ENCODE data around the gene EIF5. TPM values are rescaled to one million over a fixed set of nuclear protein-coding genes. Genes with fewer than 3 reads are reported as not detected.

The EIF5 gene
- total and polyA plus RNA-seq, 2 of the 4 experiments (the other 2 are of a cell fraction): 181 to 241 TPM

- no peak for DNase-seq
- no peak overlapping the region for H2BK120ac ChIP-seq (ENCODE audit: low read depth, low read length)
- 89% methylated on average over 8 of the region's 16 CpGs; no CpG with 5 or more reads in 1 of the 2 experiments for WGBS, 2 experiments (ENCODE audit: extremely low coverage in 2 of 2, insufficient read length in 1 of 2)
- H3K4me2 ChIP-seq (ENCODE audit: low read depth, low read length): no peak overlapping the region
- H3K9ac ChIP-seq (ENCODE audit: low read depth, low read length): no peak overlapping the region
- ChIA-PET POLR2A (ENCODE audit: unreplicated experiment) (no interaction called here), CTCF (no interaction called here)
- ATAC-seq (ENCODE audit: low read depth): no peak
- in situ Hi-C loops (cut with MboI; ENCODE audit: low sequenced_read_pairs) (no loop called here), intact Hi-C loops (cut with micrococcal nuclease) (no loop called here), dilution Hi-C loops (cut with HindIII; ENCODE audit: low sequenced_read_pairs, unreplicated experiment) (no loop called here)
- H3K14ac ChIP-seq (replicated peaks; ENCODE audit: low read depth, low read length): no peak overlapping the region
- no peak overlapping the region for H2BK20ac ChIP-seq (ENCODE audit: low read depth, low read length)
- H3K56ac ChIP-seq (ENCODE audit: extremely low read depth, insufficient read depth, low read length): no peak overlapping the region
- H3K9me1 ChIP-seq (ENCODE audit: insufficient read depth, low read length): no peaks in the 10 kb centered on the region
- H3K27ac ChIP-seq (ENCODE audit: insufficient read depth, low read length): no peak overlapping the region
- H4K5ac ChIP-seq (ENCODE audit: low read depth, low read length): no peak overlapping the region
- no peak overlapping the region for H3K4ac ChIP-seq (ENCODE audit: low read depth, low read length)
- no peak overlapping the region for H4K91ac ChIP-seq (ENCODE audit: insufficient read depth, low read depth, low read length)
- no TSS peak for BruUV-seq (replicated peaks)
- no peaks in the 10 kb centered on the region for H3K36me3 ChIP-seq (ENCODE audit: control insufficient read depth, insufficient read depth, low read length)
- no peak overlapping the region for H2AK5ac ChIP-seq (ENCODE audit: low read depth, low read length)
- H3K18ac ChIP-seq (ENCODE audit: low read depth, low read length): no peak overlapping the region
- no peak overlapping the region for H4K8ac ChIP-seq (ENCODE audit: low read depth in 2 of 2, low read length in 2 of 2)
- H2AK9ac ChIP-seq (replicated peaks; ENCODE audit: low read depth, low read length, poor library complexity): no peak overlapping the region
- no peak overlapping the region for H2BK15ac ChIP-seq (ENCODE audit: low read depth, low read length)
- H3K23ac ChIP-seq (ENCODE audit: low read depth, low read length): no peak overlapping the region
- no peaks in the 10 kb centered on the region for H3K79me1 ChIP-seq (ENCODE audit: low read depth in 1 of 2, low read length in 2 of 2)
- H2BK5ac ChIP-seq (ENCODE audit: low read depth, low read length, poor library complexity, severe bottlenecking): no peak overlapping the region
- no peak overlapping the region for H2AFZ ChIP-seq (replicated peaks; ENCODE audit: low read length, poor library complexity)
- peaks cover 4% of the 10 kb centered on the region; the same call in 1 of the 2 replicates for H3K27me3 ChIP-seq (ENCODE audit: control insufficient read depth, insufficient read depth, low read length)
- no peaks in the 10 kb centered on the region for H4K20me1 ChIP-seq (ENCODE audit: insufficient read depth, low read length)
- no peak overlapping the region for H3K4me3 ChIP-seq (ENCODE audit: insufficient read depth, low read depth, low read length)
- TF ChIP-seq MXI1 (IDR thresholded peaks at IDR 0.05; ENCODE audit: borderline replicate concordance, low read depth, low read length) (no peak), POLR2A (IDR thresholded peaks at IDR 0.05; ENCODE audit: low read depth, low read length) (no peak), SMC3 (IDR thresholded peaks at IDR 0.05; ENCODE audit: low read depth, low read length) (no peak), CEBPB (IDR thresholded peaks at IDR 0.05; ENCODE audit: low read depth, low read length) (no peak), CTCF (conservative IDR thresholded peaks at IDR 0.05; ENCODE audit: low read depth, low read length) (no peak), NFE2L2 (IDR thresholded peaks at IDR 0.05; ENCODE audit: low read depth, low read length) (no peak), CHD1 (IDR thresholded peaks at IDR 0.05; ENCODE audit: low read depth, low read length) (no peak)
- no peaks in the 10 kb centered on the region for H3K9me3 ChIP-seq (ENCODE audit: control insufficient read depth, insufficient read depth, low read length)
- peaks cover 3% of the 10 kb centered on the region for H3K4me1 ChIP-seq (ENCODE audit: control insufficient read depth, insufficient read depth, low read length)
Measured at GRCh38 chr14:103316721-103317121, 17.3 kb upstream of the EIF5 start.
